MCF 10A (cell line): ENCODE measurements around the gene NFKBIL1. TPM values are rescaled to one million over a fixed set of nuclear protein-coding genes. Genes with fewer than 3 reads are reported as not detected.

Experiments
- BruUV-seq: library from RNA; stranded (reverse); fragments of 400-500 nt; replicated peaks from 2 replicates; lab custom pipeline; 2021; lab: Mats Ljungman, UMichigan
- CTCF ChIA-PET: fragments of 300-600 bp; sonication (Branson Sonifier 250); formaldehyde crosslinking; extraction: SDS; loops from one replicate; lab custom pipeline; 2021; ENCODE audit warnings: antibody characterized with exemption, inconsistent platforms; lab: Yijun Ruan, JAX
- POLR2A ChIA-PET: fragments of 300-600, 350-650 bp; sonication (Branson Sonifier 250); formaldehyde crosslinking; extraction: SDS; loops from one replicate; lab custom pipeline; 2020; ENCODE audit warnings: antibody characterized with exemption, inconsistent platforms; lab: Yijun Ruan, JAX
- DNase-seq: peaks from one replicate; pipeline ENCODE4 v3.0.0-alpha.2; 2018; ENCODE audit not compliant: unreplicated experiment
- H3K27ac Mint-ChIP-seq: one replicate; pipeline ENCODE4 v1.8.0; 2022; ENCODE audit warnings: mild to moderate bottlenecking, low read depth, mixed read lengths; ENCODE audit not compliant: unreplicated experiment
- H3K27me3 Mint-ChIP-seq: one replicate; pipeline ENCODE4 v1.8.0; 2022; ENCODE audit warnings: mixed read lengths; ENCODE audit not compliant: insufficient read depth, unreplicated experiment
- H3K36me3 Mint-ChIP-seq: one replicate; pipeline ENCODE4 v1.8.0; 2022; ENCODE audit warnings: mild to moderate bottlenecking, moderate library complexity, mixed read lengths; ENCODE audit not compliant: insufficient read depth, unreplicated experiment
- H3K4me1 Mint-ChIP-seq: one replicate; pipeline ENCODE4 v1.8.0; 2022; ENCODE audit warnings: mixed read lengths; ENCODE audit not compliant: insufficient read depth, unreplicated experiment
- H3K4me3 Mint-ChIP-seq: one replicate; pipeline ENCODE4 v1.8.0; 2022; ENCODE audit warnings: mild to moderate bottlenecking, moderate library complexity, mixed read lengths; ENCODE audit not compliant: unreplicated experiment
- H3K9me3 Mint-ChIP-seq: one replicate; pipeline ENCODE4 v1.8.0; 2022; ENCODE audit warnings: mixed read lengths; ENCODE audit not compliant: unreplicated experiment
- intact Hi-C: fragments of 100-400 bp; cut with micrococcal nuclease; formaldehyde crosslinking; loops from 2 replicates; pipeline ENCODE4 v1.14.1; 2022
- total RNA-seq: library from RNA; stranded (reverse); gene quantifications from 2 replicates; pipeline ENCODE4 v1.2.3, GENCODE V29; 2022
- TF ChIP-seq, protein P1 (sequence below): fragments of 200-600 bp; IDR thresholded peaks from one replicate; pipeline ENCODE4 v1.8.0; 2022; ENCODE audit warnings: antibody characterized with exemption, mild to moderate bottlenecking; ENCODE audit not compliant: unreplicated experiment

Gene NFKBIL1
- total RNA-seq, 1 experiment from 2014 or later = 30.3 TPM

DNA sequence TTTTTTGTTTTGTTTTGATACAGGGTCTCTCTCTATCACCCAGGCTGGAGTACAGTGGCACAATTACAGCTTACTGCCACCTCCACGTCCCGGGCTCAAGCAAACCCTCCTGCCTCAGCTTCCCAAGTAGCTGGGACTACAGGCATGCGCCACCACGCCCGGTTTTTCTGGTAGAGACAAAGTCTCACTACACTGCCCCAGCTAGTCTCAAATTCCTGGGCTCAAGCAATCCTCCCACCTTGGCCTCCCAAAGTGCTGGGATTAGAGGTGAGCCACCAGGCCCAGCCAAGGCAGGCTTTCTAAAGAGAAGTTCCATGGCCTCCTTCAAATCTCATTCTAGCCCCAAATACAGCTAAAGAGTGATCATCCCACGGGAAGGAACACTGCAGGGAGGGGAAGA is 13.4 kb upstream of the NFKBIL1 start:
- Mint-ChIP-seq H3K27ac (no peak overlapping the region), H3K4me1 (peaks cover 18% of the 10 kb centered on the region), H3K36me3 (peaks cover 97% of the 10 kb centered on the region), H3K27me3 (no peaks in the 10 kb centered on the region), H3K4me3 (no peak overlapping the region), H3K9me3 (no peaks in the 10 kb centered on the region)
- no peak for DNase-seq
- ChIA-PET CTCF (interaction anchor here (1.1 kb wide), 1 partner anchor 12 kb away, joined by 3 read pairs; the partner anchor contains the start of gene ATP6V1G2), POLR2A (interaction anchor here (0.6 kb wide), 1 partner anchor 391 kb away, joined by 3 read pairs; no protein-coding TSS in a partner anchor)
- TF ChIP-seq, protein P1, sequence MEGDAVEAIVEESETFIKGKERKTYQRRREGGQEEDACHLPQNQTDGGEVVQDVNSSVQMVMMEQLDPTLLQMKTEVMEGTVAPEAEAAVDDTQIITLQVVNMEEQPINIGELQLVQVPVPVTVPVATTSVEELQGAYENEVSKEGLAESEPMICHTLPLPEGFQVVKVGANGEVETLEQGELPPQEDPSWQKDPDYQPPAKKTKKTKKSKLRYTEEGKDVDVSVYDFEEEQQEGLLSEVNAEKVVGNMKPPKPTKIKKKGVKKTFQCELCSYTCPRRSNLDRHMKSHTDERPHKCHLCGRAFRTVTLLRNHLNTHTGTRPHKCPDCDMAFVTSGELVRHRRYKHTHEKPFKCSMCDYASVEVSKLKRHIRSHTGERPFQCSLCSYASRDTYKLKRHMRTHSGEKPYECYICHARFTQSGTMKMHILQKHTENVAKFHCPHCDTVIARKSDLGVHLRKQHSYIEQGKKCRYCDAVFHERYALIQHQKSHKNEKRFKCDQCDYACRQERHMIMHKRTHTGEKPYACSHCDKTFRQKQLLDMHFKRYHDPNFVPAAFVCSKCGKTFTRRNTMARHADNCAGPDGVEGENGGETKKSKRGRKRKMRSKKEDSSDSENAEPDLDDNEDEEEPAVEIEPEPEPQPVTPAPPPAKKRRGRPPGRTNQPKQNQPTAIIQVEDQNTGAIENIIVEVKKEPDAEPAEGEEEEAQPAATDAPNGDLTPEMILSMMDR = no peak
- intact Hi-C loops = no loop called here
- no TSS peak for BruUV-seq

DNA sequence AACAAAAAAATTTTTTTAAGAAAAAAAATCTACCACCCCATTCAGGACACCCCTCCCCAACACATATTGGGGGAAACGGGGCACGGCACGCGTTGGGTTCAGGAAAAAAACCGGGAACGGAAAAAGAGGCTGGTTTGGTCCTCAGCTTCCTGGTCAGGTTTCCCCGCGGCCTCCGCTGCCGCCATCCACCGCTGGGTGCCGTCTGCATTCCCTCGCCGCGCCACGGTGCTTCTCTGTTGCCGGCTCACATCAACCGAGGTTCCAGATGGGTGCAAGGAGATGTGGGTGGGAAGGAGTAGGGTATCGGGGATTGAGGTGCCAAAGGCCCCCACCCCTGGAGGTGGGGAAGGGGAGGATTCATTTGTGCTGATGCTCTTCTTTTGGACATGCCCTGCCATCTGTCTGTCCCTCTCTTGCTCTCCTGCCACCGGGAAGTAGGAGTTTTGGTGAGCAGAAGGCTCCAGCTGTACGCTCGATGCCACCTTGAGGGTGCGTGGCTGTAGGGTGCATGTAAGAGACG is 12.8 kb upstream of the NFKBIL1 start:
- Mint-ChIP-seq H3K4me3 (no peak overlapping the region), H3K4me1 (peaks cover 24% of the 10 kb centered on the region)

DNA sequence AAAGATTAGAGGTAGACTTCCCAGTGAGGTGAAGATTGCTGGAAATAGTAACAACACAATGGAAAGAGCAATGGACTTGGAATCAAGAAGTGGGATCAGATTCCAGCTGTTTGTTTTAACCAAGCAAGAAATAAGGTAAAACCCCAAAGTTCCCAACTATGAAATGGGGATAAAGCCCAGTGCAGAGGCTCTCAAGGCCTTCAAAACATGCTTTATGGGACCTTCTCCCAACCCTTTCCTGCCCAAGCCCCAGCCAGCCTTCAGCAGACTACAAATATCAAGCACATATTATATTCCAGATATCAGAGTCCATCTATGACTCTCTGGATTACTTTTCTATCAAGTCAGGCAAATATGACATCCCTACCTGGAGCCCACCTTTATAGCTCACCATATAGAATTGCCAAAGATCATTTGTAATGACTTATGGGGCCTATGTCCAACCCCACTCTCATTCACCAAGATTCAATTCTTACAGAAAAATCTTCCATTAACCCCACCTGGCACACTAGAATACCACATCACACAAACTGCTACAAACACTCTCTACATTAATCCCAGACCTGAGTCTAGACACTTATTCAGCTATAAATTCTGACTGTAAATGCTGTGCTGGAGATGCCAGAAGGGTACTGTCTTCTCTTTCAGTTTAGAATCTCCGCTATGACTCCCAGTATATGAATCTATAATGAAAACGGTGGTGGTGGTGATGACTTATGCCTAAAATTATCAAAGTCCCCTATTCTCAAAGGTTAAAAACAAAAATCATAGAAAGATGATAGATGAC is 11.7 kb upstream of the NFKBIL1 start:
- Mint-ChIP-seq H3K4me1 (peaks cover 32% of the 10 kb centered on the region), H3K4me3 (no peak overlapping the region), H3K27ac (no peak overlapping the region), H3K9me3 (no peaks in the 10 kb centered on the region), H3K27me3 (no peaks in the 10 kb centered on the region), H3K36me3 (peaks cover 100% of the 10 kb centered on the region)
- intact Hi-C loops = no loop called here
- no peak for DNase-seq
- CTCF ChIA-PET = interaction anchor here (1.1 to 1.2 kb wide), 2 partner anchors 11 to 19 kb away, joined by 3 read pairs; partner anchors contain the start of gene ATP6V1G2
- TF ChIP-seq, protein P1 = no peak
- POLR2A ChIA-PET = interaction anchor here (0.9 to 1.2 kb wide), 2 partner anchors 40 to 117 kb away, joined by 4 to 5 read pairs; partner anchors contain the start of gene BAG6
- BruUV-seq = no TSS peak

More for the DNA sequence above, 12.8 kb upstream of the NFKBIL1 start:
- no TSS peak for BruUV-seq
- intact Hi-C loops = no loop called here
- DNase-seq = no peak
- no peak overlapping the region for H3K27ac Mint-ChIP-seq
- TF ChIP-seq, protein P1 = no peak
- H3K36me3 Mint-ChIP-seq = peaks cover 100% of the 10 kb centered on the region
- ChIA-PET CTCF (interaction anchor here (1.1 kb wide), 1 partner anchor 12 kb away, joined by 3 read pairs; the partner anchor contains the start of gene ATP6V1G2), POLR2A (interaction anchor here (0.6 to 1.2 kb wide), 2 partner anchors 39 to 392 kb away, joined by 3 to 5 read pairs; no protein-coding TSS in a partner anchor)
- H3K9me3 Mint-ChIP-seq = no peaks in the 10 kb centered on the region
- H3K27me3 Mint-ChIP-seq = no peaks in the 10 kb centered on the region
